ENCODE measurements around the gene MLEC. TPM values are rescaled to one million over a fixed set of nuclear protein-coding genes. Genes with fewer than 3 reads are reported as not detected.

Gene MLEC
- total RNA-seq, 6 donors from 2014 or later = 29.3 to 125 (median 71.2) TPM

DNA sequence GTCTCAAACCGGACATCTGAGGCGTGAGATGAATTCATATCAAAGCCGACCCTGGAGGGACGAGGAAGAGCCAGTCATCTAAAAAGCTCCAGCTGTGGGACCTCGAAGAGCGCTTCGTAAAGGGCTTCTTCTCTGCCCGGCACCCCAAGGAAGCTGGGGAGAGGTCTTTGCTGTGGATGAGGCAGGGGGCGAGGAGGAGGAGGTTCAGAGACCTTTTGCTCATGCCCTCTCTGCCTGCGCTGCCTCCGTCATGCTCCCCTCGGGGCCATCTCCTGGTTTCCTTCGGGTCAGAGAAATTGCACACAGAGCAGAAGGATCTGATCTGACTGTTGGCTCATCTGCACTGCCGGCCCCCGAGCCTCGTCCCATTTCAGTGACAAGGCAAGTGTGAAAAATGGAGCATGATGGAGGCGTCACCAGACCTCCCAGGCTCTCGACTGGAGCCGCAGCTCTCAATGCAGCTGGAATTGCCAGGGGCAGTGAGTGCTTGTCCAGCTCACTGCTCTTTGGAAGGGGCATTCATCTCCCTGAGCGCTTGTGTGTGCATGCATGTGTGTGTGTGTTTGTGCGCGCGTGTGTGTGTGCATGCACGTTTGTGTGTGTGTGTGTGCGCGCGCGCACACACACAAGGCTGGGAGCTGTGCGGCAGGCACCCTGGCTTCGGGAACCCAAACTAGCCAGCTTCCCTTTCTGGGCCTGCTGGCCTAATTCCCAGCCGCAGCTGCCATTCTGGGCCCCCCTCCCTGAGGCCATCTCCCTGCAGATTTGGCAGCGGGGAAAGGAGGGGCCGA, 37.3 kb upstream of the MLEC start:
- WGBS, 2 donors = 7 to 16% methylated on average over 6 to 33 of the region's 33 CpGs
- TF ChIP-seq POLR2A (IDR thresholded peaks at IDR 0.05) (no peak), CTCF (IDR thresholded peaks at IDR 0.05) (peak in 1 of 6 experiments; percentile 4)
- H3K9me3 ChIP-seq = no peaks in the 10 kb centered on the region
- peak overlapping the region in 2 of 4 donors; percentile 10 to 26 for H3K4me3 ChIP-seq
- no peaks in the 10 kb centered on the region for H3K36me3 ChIP-seq
- ATAC-seq (ENCODE audit: low FRiP score in 2 of 2) = no peak
- no peak for DNase-seq
- H3K27ac ChIP-seq = no peak overlapping the region
- H3K27me3 ChIP-seq = peaks cover 0 to 9% (median 0%) of the 10 kb centered on the region in 4 donors
- H3K4me1 ChIP-seq = peaks cover 7 to 14% (median 12%) of the 10 kb centered on the region in 4 donors

DNA sequence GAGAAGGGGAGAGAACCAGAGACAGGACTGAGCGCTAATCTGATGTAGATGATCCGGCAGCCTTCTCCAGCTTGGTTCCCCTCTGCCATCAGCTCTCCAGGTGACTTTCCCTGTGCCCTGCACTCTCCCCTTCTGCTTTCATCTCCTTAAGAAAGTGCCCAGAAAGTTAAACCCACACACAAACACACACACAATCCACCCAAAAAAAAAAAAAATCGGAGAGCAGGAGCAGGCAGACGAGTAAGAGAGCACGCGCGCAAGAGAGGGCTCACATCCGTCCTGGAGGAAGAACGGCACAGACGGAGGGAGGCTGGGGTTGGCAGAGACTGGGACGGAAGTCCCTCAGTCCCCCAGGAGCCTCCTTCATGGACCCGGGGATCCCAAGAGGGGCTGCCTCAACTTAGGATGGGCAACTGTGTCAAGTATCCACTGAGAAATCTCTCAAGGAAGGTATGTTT, 36.7 kb upstream of the MLEC start:
- no peak for ATAC-seq (ENCODE audit: low FRiP score in 2 of 2)
- TF ChIP-seq POLR2A (IDR thresholded peaks at IDR 0.05) (no peak), EP300 (IDR thresholded peaks at IDR 0.05) (no peak), CTCF (IDR thresholded peaks at IDR 0.05) (no peak), POLR2AphosphoS5 (IDR thresholded peaks at IDR 0.05) (no peak)
- Histone ChIP-seq H3K36me3 (no peaks in the 10 kb centered on the region), H3K27ac (no peak overlapping the region), H3K4me1 (peaks cover 7 to 14% (median 12%) of the 10 kb centered on the region in 4 donors), H3K9me3 (no peaks in the 10 kb centered on the region), H3K4me3 (no peak overlapping the region), H3K27me3 (peaks cover 0 to 7% (median 0%) of the 10 kb centered on the region in 4 donors)
- no peak for DNase-seq
- WGBS, 2 donors = 70 to 75% methylated on average over 12 of the region's 12 CpGs

- WGBS, 2 donors = 73 to 74% methylated on average over 5 of the region's 5 CpGs
- Histone ChIP-seq H3K27me3 (peaks cover 0 to 7% (median 0%) of the 10 kb centered on the region in 4 donors), H3K36me3 (no peaks in the 10 kb centered on the region), H3K27ac (no peak overlapping the region), H3K4me3 (no peak overlapping the region), H3K4me1 (peaks cover 7 to 14% (median 12%) of the 10 kb centered on the region in 4 donors), H3K9me3 (no peaks in the 10 kb centered on the region)
- peak in 1 of 2 donors; percentile 24 for ATAC-seq (ENCODE audit: low FRiP score in 2 of 2)
- no peak for DNase-seq
- TF ChIP-seq POLR2AphosphoS5 (IDR thresholded peaks at IDR 0.05) (no peak), POLR2A (IDR thresholded peaks at IDR 0.05) (no peak), EP300 (IDR thresholded peaks at IDR 0.05) (no peak), CTCF (IDR thresholded peaks at IDR 0.05) (no peak)
Measured at GRCh38 chr12:120651821-120652220, 35.1 kb upstream of the MLEC start.

- Histone ChIP-seq H3K36me3 (no peaks in the 10 kb centered on the region), H3K4me1 (peaks cover 7 to 14% (median 12%) of the 10 kb centered on the region in 4 donors), H3K27me3 (peaks cover 0 to 7% (median 0%) of the 10 kb centered on the region in 4 donors), H3K27ac (no peak overlapping the region), H3K4me3 (no peak overlapping the region), H3K9me3 (no peaks in the 10 kb centered on the region)
- no peak for DNase-seq
- 61 to 72% methylated on average over 7 to 10 of the region's 10 CpGs for WGBS, 2 donors
- TF ChIP-seq POLR2A (IDR thresholded peaks at IDR 0.05) (no peak), CTCF (IDR thresholded peaks at IDR 0.05) (no peak), POLR2AphosphoS5 (IDR thresholded peaks at IDR 0.05) (no peak), EP300 (IDR thresholded peaks at IDR 0.05) (no peak)
- ATAC-seq (ENCODE audit: low FRiP score in 2 of 2) = no peak
Measured at GRCh38 chr12:120652656-120653435, 34.1 kb upstream of the MLEC start.
